Measurements from ENCODE around the gene SLC14A1.

DNA sequence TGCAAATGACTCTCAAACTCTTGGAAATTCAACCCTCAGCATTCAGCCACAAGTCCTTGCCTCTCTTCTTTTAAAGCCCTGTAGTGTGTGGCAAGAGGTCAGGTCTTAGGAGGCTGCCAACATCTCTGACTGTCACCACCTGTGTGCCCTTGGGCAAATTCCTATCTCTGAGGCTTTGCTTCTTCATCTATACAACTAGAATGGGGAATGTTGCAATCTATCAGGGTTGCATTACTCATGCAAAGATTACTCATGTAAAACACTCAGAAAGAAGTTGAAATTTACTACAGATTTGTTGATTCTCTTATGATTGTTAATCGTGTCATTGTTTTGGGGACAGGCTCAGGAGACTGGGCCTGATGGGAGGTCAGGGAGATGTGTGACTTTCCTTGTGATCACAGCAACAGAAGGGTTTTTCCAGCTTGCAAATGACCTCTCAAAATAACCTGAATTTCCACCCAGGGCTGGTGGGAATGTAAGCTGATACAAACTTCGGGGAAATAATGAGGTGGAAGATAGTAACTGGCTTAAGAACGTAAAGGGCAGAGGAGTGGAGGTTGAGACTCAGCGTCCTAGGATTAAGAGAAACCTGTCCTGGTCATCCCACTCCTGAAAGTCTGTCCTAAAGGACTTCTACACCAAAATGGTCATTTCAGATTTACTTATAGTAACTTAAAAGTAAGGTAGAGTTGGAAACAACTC is 69.4 kb downstream of the SLC14A1 start:
- TF ChIP-seq CTCF (IDR thresholded peaks at IDR 0.05) (no peak), POLR2A (IDR thresholded peaks at IDR 0.05) (no peak)
